Osteocyte (in vitro differentiated cells): ENCODE results near the gene FFAR3. TPM values are rescaled to one million over a fixed set of nuclear protein-coding genes. Genes with fewer than 3 reads are reported as not detected.

Experiments
- DNase-seq: peaks from one replicate; pipeline ENCODE4 v3.0.0; 2021; ENCODE audit warnings: mixed read lengths; ENCODE audit not compliant: unreplicated experiment; ENCODE audit errors: extremely low spot score
- H3K27ac Mint-ChIP-seq: one replicate; pipeline ENCODE4 v1.8.0; 2021; ENCODE audit warnings: mild to moderate bottlenecking, mixed read lengths; ENCODE audit not compliant: unreplicated experiment
- H3K27me3 Mint-ChIP-seq: one replicate; pipeline ENCODE4 v1.8.0; 2021; ENCODE audit warnings: mixed read lengths; ENCODE audit not compliant: unreplicated experiment
- H3K36me3 Mint-ChIP-seq: one replicate; pipeline ENCODE4 v1.8.0; 2021; ENCODE audit warnings: mixed read lengths; ENCODE audit not compliant: unreplicated experiment
- H3K4me1 Mint-ChIP-seq: one replicate; pipeline ENCODE4 v1.8.0; 2021; ENCODE audit warnings: mixed read lengths; ENCODE audit not compliant: unreplicated experiment
- H3K4me3 Mint-ChIP-seq: one replicate; pipeline ENCODE4 v1.8.0; 2021; ENCODE audit warnings: mild to moderate bottlenecking, moderate library complexity, mixed read lengths; ENCODE audit not compliant: unreplicated experiment
- H3K9me3 Mint-ChIP-seq: one replicate; pipeline ENCODE4 v1.8.0; 2021; ENCODE audit warnings: mixed read lengths; ENCODE audit not compliant: unreplicated experiment
- CTCF ChIP-seq: fragments of 200-600 bp; sonication (generic); IDR thresholded peaks from 2 replicates; pipeline ENCODE4 v1.5.0; 2021; ENCODE audit warnings: antibody characterized with exemption, mild to moderate bottlenecking, moderate library complexity
- total RNA-seq: library from RNA; stranded (reverse); gene quantifications from 2 replicates; pipeline ENCODE4 v1.2.1, GENCODE V29; 2021

Gene FFAR3
- total RNA-seq, 1 donor from 2014 or later = not detected

- Mint-ChIP-seq H3K36me3 (no peaks in the 10 kb centered on the region), H3K27me3 (peaks cover 2% of the 10 kb centered on the region), H3K4me3 (no peak overlapping the region), H3K4me1 (no peaks in the 10 kb centered on the region), H3K9me3 (no peaks in the 10 kb centered on the region), H3K27ac (no peak overlapping the region)
- no peak for TF ChIP-seq CTCF
- peak; percentile 54 for DNase-seq
These were observed 4.8 kb downstream of the FFAR3 start for GRCh38 chr19:35363001-35363590.

GRCh38 chr19:35363711-35364425, 5.6 kb downstream of the FFAR3 start:
- Mint-ChIP-seq H3K27me3 (peaks cover 4% of the 10 kb centered on the region), H3K9me3 (no peaks in the 10 kb centered on the region), H3K4me1 (no peaks in the 10 kb centered on the region), H3K36me3 (no peaks in the 10 kb centered on the region), H3K27ac (no peak overlapping the region), H3K4me3 (no peak overlapping the region)
- TF ChIP-seq CTCF = no peak
- peak; percentile 44 for DNase-seq

GRCh38 chr19:35365303-35365702, 7.0 kb downstream of the FFAR3 start:
- no peaks in the 10 kb centered on the region for H3K9me3 Mint-ChIP-seq
- H3K27me3 Mint-ChIP-seq = peaks cover 4% of the 10 kb centered on the region
- H3K36me3 Mint-ChIP-seq = no peaks in the 10 kb centered on the region
- H3K4me1 Mint-ChIP-seq = no peaks in the 10 kb centered on the region
- H3K4me3 Mint-ChIP-seq = no peak overlapping the region
- no peak overlapping the region for H3K27ac Mint-ChIP-seq
- peak; percentile 6 for DNase-seq
- no peak for TF ChIP-seq CTCF

GRCh38 chr19:35368378-35368777, 10.1 kb downstream of the FFAR3 start:
- Mint-ChIP-seq H3K36me3 (no peaks in the 10 kb centered on the region), H3K4me3 (no peak overlapping the region), H3K27ac (no peak overlapping the region), H3K27me3 (peaks cover 4% of the 10 kb centered on the region), H3K4me1 (no peaks in the 10 kb centered on the region), H3K9me3 (no peaks in the 10 kb centered on the region)
- DNase-seq = no peak
- no peak for TF ChIP-seq CTCF

- Mint-ChIP-seq H3K36me3 (no peaks in the 10 kb centered on the region), H3K4me1 (no peaks in the 10 kb centered on the region), H3K4me3 (no peak overlapping the region), H3K27ac (no peak overlapping the region), H3K9me3 (no peaks in the 10 kb centered on the region), H3K27me3 (peaks cover 4% of the 10 kb centered on the region)
- no peak for TF ChIP-seq CTCF
- no peak for DNase-seq
These were observed 11.3 kb downstream of the FFAR3 start for GRCh38 chr19:35369522-35369921.
